ENCODE results near the gene RXFP4. TPM values are rescaled to one million over a fixed set of nuclear protein-coding genes. Genes with fewer than 3 reads are reported as not detected.

RXFP4 gene
- total RNA-seq, 1 experiment from 2014 or later, result not detected

DNA sequence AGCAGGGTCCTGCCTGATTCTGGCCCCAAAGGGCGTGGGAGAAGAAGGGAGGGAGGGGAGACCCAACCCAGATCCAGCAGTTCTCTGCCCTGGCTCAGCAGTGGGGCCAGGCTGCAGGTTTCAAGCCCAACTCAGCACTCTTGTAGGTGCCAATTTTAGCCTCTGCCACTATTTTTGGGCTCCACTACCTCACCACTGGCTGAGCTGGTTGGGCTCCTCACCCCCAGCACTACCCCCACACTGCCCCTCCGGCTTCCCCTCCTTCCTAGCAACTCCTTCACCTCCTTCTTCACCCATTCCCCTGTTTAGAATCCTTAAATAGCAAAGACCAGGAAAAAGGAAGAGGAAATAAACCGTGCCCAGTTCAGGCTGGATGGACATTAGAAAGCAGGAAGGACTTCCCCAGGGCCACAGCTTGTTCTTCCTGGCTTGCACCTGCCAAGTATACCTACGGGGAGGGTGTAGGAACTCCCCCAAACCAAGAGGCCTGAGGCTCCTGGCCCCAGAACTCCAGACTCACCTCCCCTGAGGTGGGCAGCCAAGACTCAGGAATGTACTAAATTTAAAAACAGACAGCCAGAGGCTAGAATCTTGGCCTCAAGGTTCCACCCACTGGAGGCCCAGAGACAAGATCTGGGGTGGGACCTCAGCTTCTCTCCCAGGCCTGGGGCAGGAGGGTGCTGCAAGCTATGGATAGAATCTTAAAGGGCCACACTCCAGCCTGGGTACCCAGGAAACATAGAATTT is 38.3 kb downstream of the RXFP4 start:
- Mint-ChIP-seq H3K9me3 (no peaks in the 10 kb centered on the region), H3K27ac (peak overlapping the region; percentile 95), H3K27me3 (ENCODE audit: low read depth) (no peaks in the 10 kb centered on the region), H3K4me3 (peak overlapping the region; percentile 95), H3K36me3 (no peaks in the 10 kb centered on the region), H3K4me1 (peaks cover 83% of the 10 kb centered on the region)
- ChIA-PET POLR2A (interaction anchor here (1.0 to 4.4 kb wide), 4 partner anchors 12 to 81 kb away, joined by 3 to 40 read pairs (median 7); partner anchors contain the start of gene RAB25), CTCF (interaction anchor here (0.6 to 7.2 kb wide), 10 partner anchors 10 to 111 kb away, joined by 4 to 122 read pairs (median 18); no protein-coding TSS in a partner anchor)
- ATAC-seq (no peak), DNase-seq (ENCODE audit: low spot score) (no peak)
- no peak for TF ChIP-seq ARID4B (CRISPR knock-in tag; IDR thresholded peaks at IDR 0.05; ENCODE audit: borderline replicate concordance)
- no peak for TF ChIP-seq ATF3 (CRISPR knock-in tag; conservative IDR thresholded peaks at IDR 0.05)
- TF ChIP-seq GRHL2 (CRISPR knock-in tag; IDR thresholded peaks at IDR 0.05; ENCODE audit: insufficient replicate concordance, severe bottlenecking), result no peak
- TF ChIP-seq ZNF138 (CRISPR knock-in tag; conservative IDR thresholded peaks at IDR 0.05), result no peak
- TF ChIP-seq ZNF423 (CRISPR knock-in tag; IDR thresholded peaks at IDR 0.05), result no peak
- TF ChIP-seq SMAD4 (CRISPR knock-in tag; IDR thresholded peaks at IDR 0.05), result no peak
- TF ChIP-seq ATF2 (CRISPR knock-in tag; IDR thresholded peaks at IDR 0.05; ENCODE audit: borderline replicate concordance, low read depth), result no peak
- no peak for TF ChIP-seq ZNF396 (CRISPR knock-in tag; IDR thresholded peaks at IDR 0.05; ENCODE audit: borderline replicate concordance)
- no peak for TF ChIP-seq PREB (CRISPR knock-in tag; IDR thresholded peaks at IDR 0.05; ENCODE audit: borderline replicate concordance)
- TF ChIP-seq CREB1 (CRISPR knock-in tag; IDR thresholded peaks at IDR 0.05), result no peak
- no peak for TF ChIP-seq MLX (CRISPR knock-in tag; IDR thresholded peaks at IDR 0.05)
- TF ChIP-seq, protein P1, sequence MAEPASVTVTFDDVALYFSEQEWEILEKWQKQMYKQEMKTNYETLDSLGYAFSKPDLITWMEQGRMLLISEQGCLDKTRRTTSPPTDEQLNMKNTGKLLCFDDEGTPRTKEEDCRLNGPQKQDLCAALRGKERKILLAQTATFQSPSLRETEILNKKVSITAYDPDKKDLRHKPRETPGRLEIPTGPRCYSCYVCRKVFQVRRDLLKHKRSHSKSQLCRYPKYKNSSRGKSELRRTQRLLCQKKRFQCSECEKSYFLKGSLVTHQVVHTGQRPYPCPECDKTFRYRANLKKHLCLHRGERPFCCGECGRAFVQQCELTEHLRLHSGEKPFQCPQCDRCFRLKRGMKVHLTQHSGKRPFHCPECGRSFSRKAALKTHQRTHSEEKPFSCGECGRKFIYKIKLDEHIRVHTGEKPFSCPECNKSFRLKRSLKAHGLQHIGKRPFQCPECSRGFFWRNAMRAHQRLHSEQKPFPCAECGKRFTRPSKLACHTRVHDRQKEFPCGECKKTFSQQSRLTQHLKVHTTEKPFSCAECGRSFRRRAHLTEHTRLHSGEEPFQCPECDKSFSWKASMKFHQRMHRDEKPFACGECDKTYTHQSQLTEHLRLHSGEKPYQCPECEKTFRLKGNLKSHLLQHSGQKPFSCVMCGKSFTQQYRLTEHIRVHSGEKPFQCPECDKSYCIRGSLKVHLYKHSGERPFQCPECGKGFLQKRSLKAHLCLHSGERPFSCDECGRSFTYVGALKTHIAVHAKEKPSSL (CRISPR knock-in tag; conservative IDR thresholded peaks at IDR 0.05), result no peak
- TF ChIP-seq FOXJ3 (CRISPR knock-in tag; IDR thresholded peaks at IDR 0.05; ENCODE audit: borderline replicate concordance), result no peak
- no peak for TF ChIP-seq GABPB1 (CRISPR knock-in tag; IDR thresholded peaks at IDR 0.05)
- TF ChIP-seq, protein P2, sequence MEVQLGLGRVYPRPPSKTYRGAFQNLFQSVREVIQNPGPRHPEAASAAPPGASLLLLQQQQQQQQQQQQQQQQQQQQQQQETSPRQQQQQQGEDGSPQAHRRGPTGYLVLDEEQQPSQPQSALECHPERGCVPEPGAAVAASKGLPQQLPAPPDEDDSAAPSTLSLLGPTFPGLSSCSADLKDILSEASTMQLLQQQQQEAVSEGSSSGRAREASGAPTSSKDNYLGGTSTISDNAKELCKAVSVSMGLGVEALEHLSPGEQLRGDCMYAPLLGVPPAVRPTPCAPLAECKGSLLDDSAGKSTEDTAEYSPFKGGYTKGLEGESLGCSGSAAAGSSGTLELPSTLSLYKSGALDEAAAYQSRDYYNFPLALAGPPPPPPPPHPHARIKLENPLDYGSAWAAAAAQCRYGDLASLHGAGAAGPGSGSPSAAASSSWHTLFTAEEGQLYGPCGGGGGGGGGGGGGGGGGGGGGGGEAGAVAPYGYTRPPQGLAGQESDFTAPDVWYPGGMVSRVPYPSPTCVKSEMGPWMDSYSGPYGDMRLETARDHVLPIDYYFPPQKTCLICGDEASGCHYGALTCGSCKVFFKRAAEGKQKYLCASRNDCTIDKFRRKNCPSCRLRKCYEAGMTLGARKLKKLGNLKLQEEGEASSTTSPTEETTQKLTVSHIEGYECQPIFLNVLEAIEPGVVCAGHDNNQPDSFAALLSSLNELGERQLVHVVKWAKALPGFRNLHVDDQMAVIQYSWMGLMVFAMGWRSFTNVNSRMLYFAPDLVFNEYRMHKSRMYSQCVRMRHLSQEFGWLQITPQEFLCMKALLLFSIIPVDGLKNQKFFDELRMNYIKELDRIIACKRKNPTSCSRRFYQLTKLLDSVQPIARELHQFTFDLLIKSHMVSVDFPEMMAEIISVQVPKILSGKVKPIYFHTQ (CRISPR knock-in tag; IDR thresholded peaks at IDR 0.05), result no peak
- no peak for TF ChIP-seq NR1H2 (CRISPR knock-in tag; IDR thresholded peaks at IDR 0.05)
- no peak for TF ChIP-seq ZSCAN18 (CRISPR knock-in tag; IDR thresholded peaks at IDR 0.05)
- TF ChIP-seq GTF2I (CRISPR knock-in tag; conservative IDR thresholded peaks at IDR 0.05), result no peak

Measured in WTC11 (cell line).